KBM-7 (cell line): ENCODE measurements around the gene MCF2L2.

Experiments
- DNase-seq: peaks from one replicate; pipeline ENCODE4 v3.0.0-alpha.2; 2015
- in situ Hi-C: fragments of 300-500 bp; cut with MboI; formaldehyde crosslinking; loops from 2 replicates; pipeline ENCODE4 v1.14.3; 2020; ENCODE audit warnings: low sequenced_read_pairs, low pct_unique_long_range_greater_than_20kb, mixed read lengths

The MCF2L2 gene

DNA sequence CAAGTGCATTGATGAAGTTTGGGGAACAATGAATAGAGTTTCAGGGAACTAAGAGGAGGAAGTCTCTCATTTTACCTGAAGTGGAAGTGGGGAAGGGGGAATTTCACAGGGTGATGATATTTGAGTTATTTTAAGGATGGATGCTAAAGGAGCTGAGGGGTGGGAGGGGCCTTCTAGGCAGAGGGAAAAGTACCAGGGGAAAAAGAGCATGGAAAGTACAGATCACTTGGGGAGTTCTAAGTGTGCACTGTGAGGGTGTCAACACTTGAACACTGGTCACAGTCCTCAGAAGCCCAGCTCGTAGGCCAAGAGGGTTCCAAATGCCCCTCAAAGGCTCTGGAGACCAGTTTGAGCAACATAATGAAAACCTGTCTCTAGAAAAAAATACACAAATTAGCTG, 284.1 kb downstream of the MCF2L2 start:
- in situ Hi-C loops = no loop called here
- no peak for DNase-seq

DNA sequence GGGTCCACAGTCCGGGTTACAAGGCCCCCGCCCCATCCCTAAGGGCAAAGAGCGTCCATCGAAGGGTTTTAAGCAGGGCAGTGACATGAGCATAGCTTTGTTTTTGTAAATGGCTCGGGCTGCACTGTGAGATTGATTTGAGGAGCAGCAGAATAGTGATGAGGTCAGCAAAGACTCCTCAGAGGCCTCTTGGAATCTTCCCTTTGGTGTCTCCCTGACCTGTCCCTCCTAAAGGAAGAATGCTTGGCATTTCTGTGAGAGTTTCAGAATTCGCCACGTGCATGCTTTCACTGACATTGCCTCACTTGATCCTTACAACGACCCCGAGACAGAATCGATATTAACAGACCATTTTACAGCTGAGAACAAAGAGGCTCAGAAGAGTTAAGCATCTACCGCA, 286.2 kb downstream of the MCF2L2 start:
- in situ Hi-C loops = no loop called here
- DNase-seq = no peak

DNA sequence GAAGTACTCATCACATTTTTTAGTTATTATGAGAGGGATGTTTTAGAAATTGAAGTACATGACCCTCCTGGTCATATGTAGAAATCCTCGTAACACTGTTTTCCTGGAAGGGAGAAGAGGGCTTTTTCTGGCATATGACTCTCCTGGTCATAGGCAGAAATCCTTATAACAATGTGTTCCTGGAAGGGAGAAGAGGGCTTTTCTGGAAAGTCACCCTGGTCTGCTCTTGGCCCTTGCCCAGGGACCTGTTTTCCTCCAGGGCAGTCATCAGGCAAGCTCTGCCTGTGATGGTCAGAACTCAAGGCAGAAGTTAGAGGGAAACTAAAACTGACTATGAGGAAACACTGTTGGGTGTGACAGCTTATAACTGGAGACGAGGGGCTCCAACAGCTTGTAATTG, 293.6 kb downstream of the MCF2L2 start:
- in situ Hi-C loops = no loop called here
- DNase-seq = no peak

DNA sequence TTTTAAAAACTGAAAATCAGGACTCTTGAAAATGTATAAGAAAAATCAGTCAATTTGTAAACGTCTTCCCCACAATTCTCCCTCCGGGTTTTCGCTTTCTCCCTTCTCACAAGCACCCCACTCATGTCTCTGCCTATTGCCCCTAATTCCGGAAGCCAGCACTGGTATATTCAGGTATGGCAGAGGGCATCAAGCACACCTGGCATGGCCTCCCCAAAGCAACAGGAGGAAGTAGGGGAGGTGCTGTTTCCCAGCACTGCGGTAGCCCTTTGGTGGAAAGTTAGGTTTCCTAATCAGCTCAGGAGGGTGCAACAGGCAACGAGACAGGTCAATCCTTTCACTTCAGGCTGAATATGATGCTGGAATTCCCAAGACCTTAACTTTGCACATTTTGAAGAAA, 296.0 kb downstream of the MCF2L2 start:
- no peak for DNase-seq
- in situ Hi-C loops = no loop called here

DNA sequence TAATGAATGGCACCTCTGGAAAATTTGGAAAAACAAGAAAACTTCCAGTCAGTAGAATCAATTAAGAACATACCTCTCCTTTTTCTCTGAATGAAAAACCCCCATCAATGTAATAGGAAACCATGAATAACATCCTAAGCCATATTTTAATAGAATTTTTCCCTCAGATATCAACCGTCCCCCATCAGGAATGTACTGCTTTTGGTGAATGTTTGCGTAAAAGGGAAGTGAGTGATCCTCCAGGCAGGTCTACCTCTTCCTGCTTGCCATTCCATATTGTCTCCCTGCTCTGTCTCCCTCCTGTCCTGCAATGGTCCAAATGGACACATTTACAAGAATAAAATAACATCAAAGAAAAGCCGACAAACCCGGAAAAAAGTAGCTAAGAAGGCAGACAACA, 296.7 kb downstream of the MCF2L2 start:
- in situ Hi-C loops = no loop called here
- no peak for DNase-seq

DNA sequence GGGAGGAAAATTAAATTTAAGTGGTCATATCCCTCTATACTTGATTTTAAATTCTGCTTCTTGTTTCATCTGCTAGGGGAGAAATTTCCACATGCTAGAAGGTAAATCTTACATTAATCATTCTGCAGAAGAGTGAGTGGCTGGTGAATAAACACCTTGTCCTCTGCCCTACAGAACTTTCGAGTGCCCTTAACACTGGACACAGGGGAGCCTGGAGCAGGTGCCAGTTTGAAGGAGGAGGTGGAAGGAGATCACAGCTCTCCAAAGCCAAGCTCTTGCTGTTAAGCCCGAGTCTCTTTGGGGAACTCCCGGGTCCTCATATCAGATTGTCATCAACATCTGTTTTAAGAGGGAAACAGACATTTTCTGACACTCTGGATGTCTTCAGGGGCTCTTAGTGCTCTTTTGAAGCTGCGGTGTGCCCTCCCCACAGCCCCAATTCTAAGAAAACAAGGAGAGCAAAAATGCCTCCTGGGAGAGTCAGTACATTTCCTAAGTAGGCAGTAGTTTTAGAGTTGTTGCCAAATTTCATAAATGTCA, 297.2 kb downstream of the MCF2L2 start:
- in situ Hi-C loops = no loop called here
- no peak for DNase-seq

DNA sequence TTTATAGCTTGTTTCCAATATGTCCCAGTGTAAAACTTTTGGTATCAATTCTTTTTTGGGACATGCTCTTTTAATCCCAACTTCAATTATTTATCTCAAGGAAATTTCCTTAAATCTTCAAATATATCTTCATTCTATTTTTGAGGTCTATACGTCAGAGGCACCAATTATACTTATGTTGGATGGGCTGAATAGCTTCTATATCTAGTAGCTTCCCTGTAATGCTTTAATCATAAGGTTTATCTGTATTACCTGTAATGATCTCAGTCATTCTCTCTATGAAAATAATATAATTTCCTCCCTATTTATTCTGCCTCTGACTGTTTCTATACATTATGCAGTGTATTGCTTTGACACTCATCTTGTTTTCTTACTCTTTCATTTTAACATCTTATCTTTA, 299.2 kb downstream of the MCF2L2 start:
- DNase-seq = no peak
- in situ Hi-C loops = no loop called here

DNA sequence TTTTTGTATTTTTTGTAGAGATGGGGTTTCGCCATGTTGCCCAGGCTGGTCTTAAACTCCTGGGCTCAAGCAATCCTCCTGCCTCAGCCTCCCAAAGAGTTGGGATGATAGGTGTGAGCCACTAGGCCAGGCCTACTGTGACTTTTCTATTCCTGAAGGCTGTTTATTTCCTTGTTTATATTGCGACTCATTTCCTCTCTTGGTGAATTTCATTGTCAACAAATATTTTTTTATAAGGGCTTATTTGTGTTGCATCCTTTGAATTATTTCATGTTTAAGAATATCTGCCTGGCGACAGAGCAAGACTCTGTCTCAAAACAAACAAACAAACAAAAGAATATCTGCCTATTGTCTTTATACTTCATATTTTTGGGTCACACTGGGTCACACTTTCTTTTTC, 299.7 kb downstream of the MCF2L2 start:
- in situ Hi-C loops = no loop called here
- no peak for DNase-seq
